ENCODE measurements around the gene G6PD.

The G6PD gene

DNA sequence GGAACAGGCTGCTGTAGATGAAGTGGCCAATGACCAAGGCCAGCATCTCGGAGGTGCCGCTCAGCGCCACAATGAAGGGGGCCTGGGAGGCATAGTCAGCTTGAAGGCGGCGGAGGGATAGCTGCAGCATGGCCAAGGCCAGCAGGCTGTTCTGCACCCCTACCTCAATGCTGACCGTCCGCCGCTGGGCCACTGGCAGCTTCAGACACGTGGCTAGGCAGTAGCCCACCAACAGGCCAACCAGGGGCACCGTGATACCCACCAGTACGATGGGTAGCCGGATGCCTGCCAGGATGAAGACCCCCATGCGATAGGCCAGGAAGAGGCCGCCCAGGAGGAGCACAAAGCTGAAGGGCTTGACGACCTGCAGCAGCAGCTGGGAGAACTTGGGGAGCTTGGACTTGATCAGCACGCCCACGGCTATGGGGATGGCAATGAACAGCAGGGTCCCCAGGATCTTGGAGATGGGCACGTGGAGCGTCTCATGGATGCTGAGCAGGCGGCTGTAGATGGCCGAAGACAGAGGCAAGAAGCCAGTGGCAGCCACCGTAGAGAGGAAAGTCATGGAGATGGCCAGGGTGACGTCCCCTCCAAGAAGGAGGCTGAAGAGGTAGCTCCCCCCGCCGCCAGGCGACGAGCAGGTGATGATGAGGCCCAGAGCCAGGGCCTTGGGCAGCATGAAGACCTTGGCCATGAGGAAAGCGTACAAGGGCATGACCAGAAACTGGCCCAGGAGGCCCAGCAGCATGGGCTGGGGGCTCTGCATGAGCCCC, 58.9 kb downstream of the G6PD start:
- no peak for DNase-seq (ENCODE audit: low read depth)

DNA sequence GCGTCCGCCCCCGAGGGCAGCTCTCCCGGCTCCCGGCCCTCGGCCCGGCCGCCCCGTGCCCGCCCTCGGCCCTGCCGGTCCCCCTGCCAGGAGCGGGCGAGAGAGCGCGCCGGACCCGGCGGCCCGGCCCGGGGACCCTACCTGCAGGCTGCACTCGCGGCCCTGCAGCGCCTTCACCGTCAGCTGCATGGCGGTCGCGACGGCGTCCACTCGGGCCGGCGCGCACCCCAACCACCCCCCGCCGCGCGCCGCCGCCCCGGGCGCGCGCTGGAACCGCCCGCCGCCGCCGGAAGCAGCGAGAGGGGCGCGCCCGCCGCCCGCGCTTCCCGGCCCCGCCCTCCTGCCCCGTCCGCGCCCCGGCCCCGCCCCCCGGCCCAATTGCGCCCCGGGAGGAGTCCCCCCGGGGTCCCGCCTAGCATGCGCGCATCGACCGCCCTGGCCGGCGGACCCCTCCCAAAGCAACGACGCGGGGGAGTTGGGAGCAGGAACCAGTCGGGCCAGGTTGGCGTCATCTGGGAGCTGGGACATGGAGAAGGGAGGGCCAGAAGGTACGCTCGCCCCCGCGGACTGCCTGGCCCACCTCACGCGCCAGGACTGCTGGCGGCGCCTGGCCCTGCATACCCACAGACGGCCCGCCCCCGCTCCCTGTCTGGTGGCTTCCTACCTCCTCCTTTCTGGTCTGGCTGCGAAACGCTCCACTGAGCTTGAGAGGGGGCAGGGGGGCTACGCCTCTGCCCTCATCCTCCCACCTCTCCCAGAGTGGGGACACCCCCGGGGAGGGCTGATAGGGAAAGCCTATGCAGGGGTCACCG, 60.0 kb downstream of the G6PD start, which contains the start of gene UBL4A:
Gene UBL4A (minus strand): TSS at position 220 of the 812 bp plus-strand sequence. CDS start 31 bp downstream, at position 189.
- no peak for DNase-seq (ENCODE audit: low read depth)

DNA sequence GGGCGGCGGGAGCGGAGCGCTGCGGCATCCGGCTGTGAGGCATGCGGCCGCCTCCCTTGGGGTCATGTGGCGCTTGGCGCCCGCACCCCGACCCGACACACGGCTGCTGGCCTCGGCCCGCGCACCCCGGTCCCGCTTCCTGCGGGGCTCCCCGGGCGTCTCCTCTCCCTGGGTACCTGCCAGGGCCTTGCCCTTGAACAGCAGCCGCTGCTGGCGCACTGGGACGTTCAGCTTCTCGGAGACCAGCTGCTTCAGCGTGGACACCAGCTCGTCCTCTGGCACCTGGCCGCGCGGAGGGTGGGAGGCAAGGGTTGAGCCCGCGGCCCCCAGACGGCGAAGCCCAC, 60.6 kb downstream of the G6PD start:
- no peak for DNase-seq (ENCODE audit: low read depth)

DNA sequence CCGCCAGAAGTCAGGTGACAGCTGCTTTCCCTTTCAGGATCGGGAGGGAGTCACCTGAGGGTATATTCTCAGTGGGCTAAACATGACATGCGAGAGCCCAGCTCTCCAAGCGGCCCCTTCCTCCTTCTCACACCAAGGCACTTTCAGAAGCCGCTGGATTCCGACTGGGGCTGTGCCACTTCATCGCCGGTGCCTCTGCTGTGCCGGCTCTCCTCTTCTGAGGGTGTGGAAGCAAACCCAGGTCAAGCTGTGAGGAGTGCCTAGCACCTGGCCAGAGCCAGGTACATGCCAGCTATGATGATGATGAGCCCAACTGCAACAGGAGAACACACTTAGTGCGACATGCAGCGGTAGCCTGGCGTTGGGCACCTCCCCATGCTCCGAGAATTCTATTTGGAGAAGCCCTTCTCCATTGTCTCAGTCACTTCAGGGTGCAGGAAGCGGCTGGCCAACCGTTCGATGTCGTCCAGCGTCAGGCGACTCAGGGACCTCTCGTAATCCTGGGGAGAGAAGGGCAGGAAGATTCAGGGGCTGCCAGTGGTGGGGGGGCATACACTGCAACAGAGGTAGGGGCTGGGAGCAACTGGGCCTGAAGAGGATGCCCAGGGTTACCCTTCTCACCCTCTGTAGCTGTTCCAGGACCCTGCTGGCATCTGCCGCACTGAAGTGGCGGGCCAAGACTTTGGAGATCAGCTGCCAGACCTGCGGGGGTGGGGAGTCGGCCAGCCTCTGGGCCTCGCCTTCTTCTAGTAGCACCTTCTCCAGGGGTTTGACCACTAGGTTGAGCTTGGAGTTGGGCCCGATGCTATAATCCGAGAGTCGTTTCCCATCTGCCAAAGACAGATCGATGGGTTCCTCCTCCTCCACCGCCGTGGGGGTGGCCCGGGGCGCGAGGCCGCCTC, 61.2 kb downstream of the G6PD start:
- DNase-seq (ENCODE audit: low read depth), result no peak

DNA sequence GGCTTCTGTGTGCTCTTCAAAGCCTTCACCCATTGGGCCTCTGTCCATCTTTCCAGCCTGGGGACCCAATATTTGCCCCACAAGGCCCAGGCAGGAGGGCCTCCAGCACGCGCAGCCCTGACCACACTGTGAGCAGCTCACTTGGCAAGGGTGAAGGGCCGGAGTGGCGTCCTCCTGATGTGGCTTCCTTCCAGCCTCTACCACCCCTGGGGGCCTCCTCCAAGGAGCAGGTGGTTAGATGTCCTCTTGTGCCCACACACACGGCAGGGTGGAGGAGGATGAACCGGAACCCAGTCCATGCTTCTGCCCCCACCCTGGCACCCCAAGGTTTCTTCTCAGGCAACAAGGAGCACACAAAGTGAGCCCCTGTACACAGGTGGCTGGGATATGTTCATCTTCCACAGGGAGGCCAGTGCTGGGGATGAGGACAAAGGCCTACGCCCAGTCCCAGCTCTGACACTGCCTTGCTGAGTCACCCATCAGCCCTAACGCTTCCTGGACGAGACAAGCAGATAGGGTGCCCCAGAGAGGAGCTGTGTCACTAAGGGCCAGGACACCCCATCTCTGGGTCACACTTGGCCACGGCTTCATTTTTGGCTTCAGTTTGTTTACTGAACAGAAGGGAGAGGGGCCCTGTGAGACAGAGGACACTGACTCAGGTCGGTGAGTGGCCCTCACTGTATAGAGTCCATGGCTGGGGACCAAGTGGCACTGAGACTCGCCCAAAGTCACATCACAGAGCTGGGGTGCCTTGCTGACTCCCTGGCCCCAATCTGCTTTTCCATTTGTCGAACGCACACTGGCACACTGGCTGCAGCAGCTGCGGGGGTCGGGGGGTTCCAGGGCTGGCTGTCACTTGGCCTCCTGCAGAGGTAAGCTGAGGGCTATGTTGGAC, 62.1 kb downstream of the G6PD start:
- no peak for DNase-seq (ENCODE audit: low read depth)

DNA sequence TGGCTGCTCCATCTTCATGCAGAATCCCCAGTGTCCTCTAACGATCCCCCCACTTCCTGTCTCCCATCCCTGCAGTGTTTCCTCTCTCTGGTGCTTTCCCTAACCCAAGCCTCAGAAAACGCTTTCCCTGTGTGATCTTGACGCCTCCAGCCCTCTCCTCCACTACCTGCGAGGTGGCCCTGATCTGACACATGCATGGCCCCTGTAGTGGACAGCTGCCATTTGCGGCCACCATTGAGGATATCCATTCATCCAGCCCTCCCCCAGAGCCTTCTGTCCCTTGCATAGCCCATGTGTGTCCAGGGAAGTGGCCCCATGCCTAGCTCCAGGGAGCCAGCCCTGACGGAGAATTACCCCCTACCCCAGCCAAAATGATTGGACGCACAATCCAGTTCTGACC, 63.3 kb downstream of the G6PD start:
- no peak for DNase-seq (ENCODE audit: low read depth)

DNA sequence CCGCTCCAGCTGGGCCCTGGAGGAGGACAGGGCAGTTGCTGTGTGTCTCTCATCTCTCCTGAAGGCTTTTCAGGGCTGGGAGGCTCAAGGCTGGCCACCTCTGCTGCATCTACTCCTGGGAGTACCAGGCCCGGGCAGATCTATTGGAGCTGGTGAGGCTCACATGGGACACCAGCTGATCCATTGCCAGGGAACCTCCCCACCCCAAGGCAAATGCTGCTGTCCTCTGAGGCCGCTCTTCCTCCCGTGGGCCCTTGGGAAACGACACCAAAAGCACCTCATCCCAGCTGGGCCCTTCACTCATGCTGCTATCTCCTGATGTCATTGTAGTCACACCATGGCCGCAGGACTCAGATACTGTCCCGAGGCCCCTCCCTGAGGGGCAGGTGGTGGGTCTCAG, 63.9 kb downstream of the G6PD start:
- DNase-seq (ENCODE audit: low read depth), result no peak

DNA sequence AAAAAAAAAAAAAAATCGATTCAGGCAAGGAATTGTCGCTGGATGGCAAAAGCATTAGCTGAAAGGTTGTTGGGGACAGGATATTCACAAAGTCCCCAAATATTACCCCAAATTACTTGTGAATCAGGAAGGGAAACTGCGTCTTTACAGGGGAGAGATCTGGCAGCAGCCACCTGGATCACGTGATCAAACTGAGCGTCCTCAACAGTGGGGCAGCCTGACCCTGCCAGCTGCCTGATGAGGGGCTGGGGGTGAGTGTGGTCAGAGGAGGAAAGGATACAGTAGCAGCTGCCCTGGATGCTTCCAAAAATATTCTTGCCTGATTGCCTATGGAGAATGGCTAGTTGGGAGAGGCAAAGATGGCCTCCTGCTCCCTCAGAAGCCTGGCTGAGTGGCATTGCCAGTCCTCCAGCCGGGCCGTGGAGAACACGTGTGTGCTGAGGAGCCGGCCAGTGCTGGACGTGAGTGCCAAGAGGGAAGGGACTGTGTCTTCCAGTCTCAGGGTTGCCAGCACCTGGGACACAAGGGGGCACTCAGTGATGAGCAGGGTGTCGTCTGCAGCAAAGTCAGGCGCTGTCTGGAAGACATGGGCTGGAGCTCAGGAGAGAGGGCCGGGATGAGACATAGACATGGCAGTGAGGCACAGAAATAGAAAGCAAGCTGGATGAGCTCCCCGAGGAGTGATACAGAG, 64.6 kb downstream of the G6PD start:
- no peak for DNase-seq (ENCODE audit: low read depth)

Data from non-pigmented ciliary epithelial cell (primary cell).